GM12875 (cell line): ENCODE results near the gene DAGLB.

ENCODE experiments used
- H3K4me3 ChIP-seq: one replicate; pipeline ENCODE4 v1.5.1; 2011; ENCODE audit warnings: low read depth, low read length, control low read depth
- TF ChIP-seq, protein P1 (sequence below): IDR thresholded peaks from 2 replicates; pipeline ENCODE4 v1.5.1; 2011; ENCODE audit warnings: low read depth, mild to moderate bottlenecking, control low read depth, inconsistent platforms, low read length, moderate library complexity, borderline replicate concordance; ENCODE audit not compliant: insufficient read depth

DAGLB gene

DNA sequence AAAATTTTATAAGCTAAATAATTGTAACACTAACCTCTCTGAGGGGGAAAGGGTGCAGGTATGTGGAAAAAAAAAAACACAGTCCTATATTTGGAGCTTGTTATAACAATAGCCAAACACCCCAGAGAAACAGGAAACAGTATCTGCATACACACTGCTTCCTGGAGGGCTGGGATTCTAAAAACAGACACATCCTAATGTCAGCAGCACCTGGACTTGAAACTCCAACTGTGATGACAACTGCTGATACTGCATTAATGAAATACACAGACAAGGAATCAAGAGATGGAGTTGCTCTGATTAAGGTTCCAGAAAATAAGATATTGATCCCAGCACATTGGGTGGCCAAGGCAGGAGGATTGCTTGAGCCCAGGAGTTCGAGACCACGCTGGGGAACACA, 9.3 kb downstream of the DAGLB start:
- TF ChIP-seq, protein P1, sequence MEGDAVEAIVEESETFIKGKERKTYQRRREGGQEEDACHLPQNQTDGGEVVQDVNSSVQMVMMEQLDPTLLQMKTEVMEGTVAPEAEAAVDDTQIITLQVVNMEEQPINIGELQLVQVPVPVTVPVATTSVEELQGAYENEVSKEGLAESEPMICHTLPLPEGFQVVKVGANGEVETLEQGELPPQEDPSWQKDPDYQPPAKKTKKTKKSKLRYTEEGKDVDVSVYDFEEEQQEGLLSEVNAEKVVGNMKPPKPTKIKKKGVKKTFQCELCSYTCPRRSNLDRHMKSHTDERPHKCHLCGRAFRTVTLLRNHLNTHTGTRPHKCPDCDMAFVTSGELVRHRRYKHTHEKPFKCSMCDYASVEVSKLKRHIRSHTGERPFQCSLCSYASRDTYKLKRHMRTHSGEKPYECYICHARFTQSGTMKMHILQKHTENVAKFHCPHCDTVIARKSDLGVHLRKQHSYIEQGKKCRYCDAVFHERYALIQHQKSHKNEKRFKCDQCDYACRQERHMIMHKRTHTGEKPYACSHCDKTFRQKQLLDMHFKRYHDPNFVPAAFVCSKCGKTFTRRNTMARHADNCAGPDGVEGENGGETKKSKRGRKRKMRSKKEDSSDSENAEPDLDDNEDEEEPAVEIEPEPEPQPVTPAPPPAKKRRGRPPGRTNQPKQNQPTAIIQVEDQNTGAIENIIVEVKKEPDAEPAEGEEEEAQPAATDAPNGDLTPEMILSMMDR, result no peak
- no peak overlapping the region for H3K4me3 ChIP-seq

DNA sequence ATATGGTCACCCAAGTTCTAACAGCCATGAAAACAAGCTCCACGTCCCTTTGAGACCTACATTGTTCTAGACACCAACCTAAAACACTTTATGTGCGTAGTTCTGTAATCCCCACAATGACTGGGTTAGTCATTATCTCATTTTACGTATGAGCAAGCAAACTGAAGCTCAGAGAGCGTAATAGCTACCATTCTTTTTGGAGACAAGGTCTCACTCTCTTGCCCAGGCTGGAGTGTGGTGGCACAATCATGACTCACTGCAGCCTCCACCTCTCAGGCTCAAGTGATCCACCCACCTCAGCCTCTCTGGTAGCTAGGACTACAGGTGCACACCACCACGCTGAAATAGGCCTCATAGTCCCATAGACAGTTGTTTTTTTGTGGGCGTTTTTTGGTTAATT, 10.5 kb downstream of the DAGLB start:
- H3K4me3 ChIP-seq, result no peak overlapping the region

DNA sequence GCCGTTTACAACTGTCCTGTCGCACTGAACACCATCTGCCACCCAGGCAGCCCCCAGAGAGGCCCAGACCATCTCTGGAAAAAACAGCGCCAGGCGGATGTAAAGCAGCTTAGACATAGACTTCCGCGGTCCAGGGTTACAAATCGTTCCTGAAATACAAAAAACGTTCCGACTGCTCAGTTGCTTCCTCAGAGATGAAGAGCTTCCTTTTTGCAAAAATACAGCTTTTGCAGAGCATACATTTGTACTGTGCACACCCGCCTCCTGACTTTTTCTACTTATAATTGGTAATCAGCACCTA, 11.4 kb downstream of the DAGLB start:
- peak overlapping the region; percentile 3 for H3K4me3 ChIP-seq
- TF ChIP-seq, protein P1, result no peak

More for the DNA sequence above, 10.5 kb downstream of the DAGLB start:
- TF ChIP-seq, protein P1, result no peak

DNA sequence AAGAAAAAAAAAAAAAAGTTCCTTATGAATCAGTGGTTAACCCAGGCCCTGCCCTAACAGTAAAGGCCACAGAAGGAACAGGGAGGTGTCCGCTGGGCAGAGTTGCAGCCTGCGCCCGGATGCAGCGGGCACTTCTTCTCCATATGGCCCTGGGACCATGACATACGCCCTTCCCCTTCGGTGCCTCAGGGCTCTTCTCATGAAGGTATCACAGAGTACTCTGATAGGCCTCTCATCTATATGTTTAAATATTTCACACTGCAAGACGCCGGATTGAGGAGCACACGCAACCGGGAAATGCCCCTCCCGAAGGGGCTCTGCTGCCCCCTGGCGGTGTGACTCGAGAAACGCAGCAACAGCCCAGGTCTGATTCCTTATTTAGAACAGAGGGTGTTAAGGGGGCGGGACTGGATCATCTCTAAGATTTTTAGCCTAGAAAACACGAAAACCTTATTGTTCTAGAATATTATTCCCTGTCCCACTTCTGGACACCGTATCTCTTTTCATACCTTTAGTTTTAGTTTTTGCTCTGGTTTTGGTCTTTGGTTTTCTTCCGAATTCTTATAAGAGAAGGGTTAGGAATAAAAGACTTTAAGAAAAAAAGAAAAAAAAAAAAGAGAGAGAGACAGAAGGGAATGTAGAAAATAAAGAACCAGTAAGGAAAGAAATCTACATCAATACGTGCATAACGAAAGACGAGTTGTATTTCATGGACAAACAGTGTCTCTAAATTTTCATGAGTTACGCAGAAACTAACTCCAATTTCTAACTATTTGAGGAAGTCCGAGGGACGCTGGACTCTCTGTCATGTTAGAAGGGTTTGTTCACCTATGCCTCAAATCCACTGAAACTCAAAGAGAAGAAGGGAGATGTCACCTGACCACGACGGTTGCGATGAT, 12.0 kb downstream of the DAGLB start:
- TF ChIP-seq, protein P1, result peak; percentile 89
- no peak overlapping the region for H3K4me3 ChIP-seq

DNA sequence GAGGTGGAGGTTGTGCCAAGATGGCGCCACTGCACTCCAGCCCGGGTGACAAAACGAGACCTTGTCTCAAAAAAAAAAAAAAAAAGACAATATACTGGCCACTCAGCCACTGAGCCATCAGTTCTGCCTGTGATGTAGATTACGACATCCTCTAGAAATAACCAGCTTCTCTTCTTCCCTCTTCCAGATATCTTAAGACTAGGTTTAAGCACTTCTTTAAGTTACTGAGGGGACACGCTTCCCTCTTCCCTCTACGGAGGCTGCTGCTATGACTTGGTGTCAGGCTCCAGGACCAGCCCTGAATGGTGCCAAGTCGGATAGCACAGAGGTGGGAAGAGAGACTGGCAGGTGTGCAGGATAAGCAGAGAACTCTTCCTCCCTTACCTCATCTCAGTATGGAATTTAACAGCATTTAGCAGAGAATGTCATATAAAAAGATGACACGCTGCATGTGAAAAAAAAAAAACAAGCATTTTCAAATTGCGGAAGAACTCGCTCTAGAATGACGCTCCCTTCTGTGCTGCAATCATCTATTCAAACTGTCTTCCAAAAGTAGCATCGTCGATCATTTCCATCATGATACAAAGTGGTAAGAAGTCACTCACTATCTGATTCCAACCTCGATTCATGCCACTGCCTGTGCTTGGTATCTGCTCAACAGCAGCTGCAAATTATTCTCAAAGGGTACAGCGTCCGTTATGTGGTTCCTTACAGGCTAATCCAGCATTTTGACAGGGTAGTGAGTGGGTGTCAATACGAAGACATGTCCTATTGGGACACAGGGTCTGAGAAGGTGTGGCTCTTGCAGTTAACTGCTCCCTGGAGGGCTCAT, 13.8 kb downstream of the DAGLB start:
- TF ChIP-seq, protein P1, result no peak
- H3K4me3 ChIP-seq, result no peak overlapping the region

DNA sequence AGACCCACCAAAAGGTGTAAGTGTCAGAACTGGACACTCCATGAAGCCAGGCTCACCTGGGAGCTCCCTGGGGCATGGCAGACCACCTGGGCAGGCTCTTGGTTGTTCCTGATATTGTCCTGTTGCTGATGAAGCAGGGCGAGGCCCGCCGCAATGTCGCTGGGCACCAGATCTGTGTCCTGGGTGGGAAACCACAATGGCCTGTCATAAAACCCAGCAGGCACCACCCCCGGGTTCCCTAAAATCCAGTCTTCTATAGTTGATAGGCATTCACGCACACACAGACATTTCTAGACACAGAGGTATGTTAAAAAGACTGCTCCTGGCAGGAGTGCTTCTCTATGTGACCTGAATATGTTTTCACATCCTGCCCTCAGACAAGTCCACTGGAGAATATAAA, 15.0 kb downstream of the DAGLB start:
- TF ChIP-seq, protein P1, result no peak
- H3K4me3 ChIP-seq, result no peak overlapping the region
